ENCODE results near the gene IL12A. TPM values are rescaled to one million over a fixed set of nuclear protein-coding genes. Genes with fewer than 3 reads are reported as not detected.

The IL12A gene
- total RNA-seq, 1 donor from 2014 or later: not detected

- intact Hi-C loops (cut with DNase I): no loop called here
- Histone ChIP-seq H3K4me3 (no peak overlapping the region), H3K27ac (no peak overlapping the region), H3K9me3 (no peaks in the 10 kb centered on the region), H3K36me3 (no peaks in the 10 kb centered on the region), H3K27me3 (no peaks in the 10 kb centered on the region), H3K4me1 (no peaks in the 10 kb centered on the region)
- TF ChIP-seq CTCF (IDR thresholded peaks at IDR 0.05): no peak
- no peak for DNase-seq (ENCODE audit: low spot score in 2 of 2)
Measured at GRCh38 chr3:159994182-159994581, 5.5 kb downstream of the IL12A start.

- no peaks in the 10 kb centered on the region for H3K4me1 ChIP-seq
Measured at GRCh38 chr3:159995091-159995490, 6.5 kb downstream of the IL12A start.

GRCh38 chr3:159996018-159996417, 7.4 kb downstream of the IL12A start:
- Histone ChIP-seq H3K9me3 (no peaks in the 10 kb centered on the region), H3K27ac (no peak overlapping the region), H3K36me3 (no peaks in the 10 kb centered on the region), H3K27me3 (no peaks in the 10 kb centered on the region), H3K4me3 (no peak overlapping the region), H3K4me1 (no peaks in the 10 kb centered on the region)
- no peak for DNase-seq (ENCODE audit: low spot score in 2 of 2)
- TF ChIP-seq CTCF (IDR thresholded peaks at IDR 0.05): no peak
- intact Hi-C loops (cut with DNase I): no loop called here

More at GRCh38 chr3:159995091-159995490, 6.5 kb downstream of the IL12A start:
- H3K4me3 ChIP-seq: no peak overlapping the region
- no peaks in the 10 kb centered on the region for H3K36me3 ChIP-seq
- H3K27ac ChIP-seq: no peak overlapping the region
- no peaks in the 10 kb centered on the region for H3K27me3 ChIP-seq
- TF ChIP-seq CTCF (IDR thresholded peaks at IDR 0.05): no peak
- no peak for DNase-seq (ENCODE audit: low spot score in 2 of 2)
- intact Hi-C loops (cut with DNase I): no loop called here
- H3K9me3 ChIP-seq: no peaks in the 10 kb centered on the region

GRCh38 chr3:159996959-159997358, 8.3 kb downstream of the IL12A start:
- Histone ChIP-seq H3K4me3 (no peak overlapping the region), H3K4me1 (no peaks in the 10 kb centered on the region), H3K36me3 (no peaks in the 10 kb centered on the region), H3K27ac (no peak overlapping the region), H3K9me3 (no peaks in the 10 kb centered on the region), H3K27me3 (no peaks in the 10 kb centered on the region)
- intact Hi-C loops (cut with DNase I): no loop called here
- no peak for TF ChIP-seq CTCF (IDR thresholded peaks at IDR 0.05)
- no peak for DNase-seq (ENCODE audit: low spot score in 2 of 2)

- no peaks in the 10 kb centered on the region for H3K9me3 ChIP-seq
- no peak overlapping the region for H3K27ac ChIP-seq
- no peaks in the 10 kb centered on the region for H3K36me3 ChIP-seq
- intact Hi-C loops (cut with DNase I): no loop called here
- H3K4me1 ChIP-seq: no peaks in the 10 kb centered on the region
- H3K27me3 ChIP-seq: no peaks in the 10 kb centered on the region
- DNase-seq (ENCODE audit: low spot score in 2 of 2): no peak
- no peak overlapping the region for H3K4me3 ChIP-seq
- no peak for TF ChIP-seq CTCF (IDR thresholded peaks at IDR 0.05)
Measured at GRCh38 chr3:160001148-160001760, 12.6 kb downstream of the IL12A start.

Data from ascending aorta (tissue), 2 donors.